ENCODE data around the gene TEKT3. TPM values are rescaled to one million over a fixed set of nuclear protein-coding genes. Genes with fewer than 3 reads are reported as not detected.
A peak's percentile ranks its signal among the peaks of the same experiment; 100 is the strongest.

TEKT3 gene
- total RNA-seq, 1 donor, result 0.36 TPM

DNA sequence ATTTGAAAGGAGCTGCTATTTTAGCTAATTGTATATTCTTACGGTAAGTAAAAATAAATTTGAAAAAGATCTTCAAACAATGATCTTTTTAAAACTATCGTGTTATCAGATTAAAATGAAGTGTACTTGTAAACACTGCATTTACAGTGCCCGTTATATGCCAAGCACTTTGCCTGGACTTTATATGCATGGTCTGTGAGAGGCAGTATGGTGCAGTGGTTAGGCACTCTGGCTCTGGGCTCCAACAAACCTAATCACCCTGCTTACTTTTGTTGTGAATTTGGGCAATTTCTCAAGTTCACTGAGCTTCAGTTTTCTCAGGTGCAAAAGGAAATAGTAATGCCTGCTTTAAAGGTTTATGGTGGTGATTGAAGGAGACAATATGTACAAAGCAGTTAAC is 77.7 kb downstream of the TEKT3 start:
- peak overlapping the region; percentile 90 for H3K27ac ChIP-seq (ENCODE audit: low read depth, low read length)
- TF ChIP-seq, protein P1, sequence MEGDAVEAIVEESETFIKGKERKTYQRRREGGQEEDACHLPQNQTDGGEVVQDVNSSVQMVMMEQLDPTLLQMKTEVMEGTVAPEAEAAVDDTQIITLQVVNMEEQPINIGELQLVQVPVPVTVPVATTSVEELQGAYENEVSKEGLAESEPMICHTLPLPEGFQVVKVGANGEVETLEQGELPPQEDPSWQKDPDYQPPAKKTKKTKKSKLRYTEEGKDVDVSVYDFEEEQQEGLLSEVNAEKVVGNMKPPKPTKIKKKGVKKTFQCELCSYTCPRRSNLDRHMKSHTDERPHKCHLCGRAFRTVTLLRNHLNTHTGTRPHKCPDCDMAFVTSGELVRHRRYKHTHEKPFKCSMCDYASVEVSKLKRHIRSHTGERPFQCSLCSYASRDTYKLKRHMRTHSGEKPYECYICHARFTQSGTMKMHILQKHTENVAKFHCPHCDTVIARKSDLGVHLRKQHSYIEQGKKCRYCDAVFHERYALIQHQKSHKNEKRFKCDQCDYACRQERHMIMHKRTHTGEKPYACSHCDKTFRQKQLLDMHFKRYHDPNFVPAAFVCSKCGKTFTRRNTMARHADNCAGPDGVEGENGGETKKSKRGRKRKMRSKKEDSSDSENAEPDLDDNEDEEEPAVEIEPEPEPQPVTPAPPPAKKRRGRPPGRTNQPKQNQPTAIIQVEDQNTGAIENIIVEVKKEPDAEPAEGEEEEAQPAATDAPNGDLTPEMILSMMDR (IDR thresholded peaks at IDR 0.05; ENCODE audit: extremely low read depth, low read depth, low read length), result no peak

DNA sequence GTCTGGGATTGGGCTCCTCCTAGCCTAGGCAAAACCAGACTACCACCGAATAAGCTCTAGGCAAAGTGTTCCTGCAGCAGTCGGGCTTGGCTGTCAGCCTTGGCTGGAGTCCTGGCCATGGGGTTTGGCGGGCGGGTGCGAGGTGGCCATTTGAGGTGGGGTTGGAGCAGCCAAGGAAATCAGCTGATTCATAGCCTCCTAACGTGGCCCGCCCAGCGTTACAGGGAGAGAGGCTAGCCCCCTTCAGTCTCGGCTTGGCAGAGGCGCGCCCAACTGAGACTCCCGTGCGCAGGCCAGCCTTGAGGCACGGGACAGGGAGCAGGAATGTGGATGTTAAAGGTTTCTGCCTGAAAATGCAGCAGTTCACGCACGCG is 78.2 kb downstream of the TEKT3 start:
- H3K27ac ChIP-seq (ENCODE audit: low read depth, low read length), result peak overlapping the region; percentile 90
- peak overlapping the region; percentile 96 for H3K4me3 ChIP-seq (ENCODE audit: insufficient read depth, low read length)
- peaks cover 7% of the 10 kb centered on the region for H3K27me3 ChIP-seq (ENCODE audit: insufficient read depth, low read length)
- H4K20me1 ChIP-seq (ENCODE audit: insufficient read depth, low read length), result peaks cover 14% of the 10 kb centered on the region
- TF ChIP-seq, protein P1 (IDR thresholded peaks at IDR 0.05; ENCODE audit: extremely low read depth, low read depth, low read length), result no peak
- H3K4me1 ChIP-seq (ENCODE audit: insufficient read depth, low read length), result peaks cover 33% of the 10 kb centered on the region
- peak overlapping the region; percentile 93 for H2AFZ ChIP-seq (ENCODE audit: low read length)
- H3K4me2 ChIP-seq (ENCODE audit: insufficient read depth, low read length), result peak overlapping the region; percentile 97
- H3K79me2 ChIP-seq (ENCODE audit: insufficient read depth, low read length), result peaks cover 44% of the 10 kb centered on the region
- H3K36me3 ChIP-seq (ENCODE audit: insufficient read depth, low read length), result peaks cover 12% of the 10 kb centered on the region
- peak; percentile 93 for DNase-seq (ENCODE audit: insufficient read length, low spot score, missing footprints)
- no peaks in the 10 kb centered on the region for H3K9me3 ChIP-seq (ENCODE audit: low read depth, low read length)

More for the DNA sequence above, 77.7 kb downstream of the TEKT3 start:
- H4K20me1 ChIP-seq (ENCODE audit: insufficient read depth, low read length), result peaks cover 12% of the 10 kb centered on the region
- H2AFZ ChIP-seq (ENCODE audit: low read length), result peak overlapping the region; percentile 93
- H3K36me3 ChIP-seq (ENCODE audit: insufficient read depth, low read length), result peaks cover 7% of the 10 kb centered on the region
- peak overlapping the region; percentile 96 for H3K4me3 ChIP-seq (ENCODE audit: insufficient read depth, low read length)
- peaks cover 7% of the 10 kb centered on the region for H3K27me3 ChIP-seq (ENCODE audit: insufficient read depth, low read length)
- peaks cover 33% of the 10 kb centered on the region for H3K4me1 ChIP-seq (ENCODE audit: insufficient read depth, low read length)
- H3K9me3 ChIP-seq (ENCODE audit: low read depth, low read length), result no peaks in the 10 kb centered on the region
- no peak for DNase-seq (ENCODE audit: insufficient read length, low spot score, missing footprints)
- peaks cover 39% of the 10 kb centered on the region for H3K79me2 ChIP-seq (ENCODE audit: insufficient read depth, low read length)
- peak overlapping the region; percentile 97 for H3K4me2 ChIP-seq (ENCODE audit: insufficient read depth, low read length)

DNA sequence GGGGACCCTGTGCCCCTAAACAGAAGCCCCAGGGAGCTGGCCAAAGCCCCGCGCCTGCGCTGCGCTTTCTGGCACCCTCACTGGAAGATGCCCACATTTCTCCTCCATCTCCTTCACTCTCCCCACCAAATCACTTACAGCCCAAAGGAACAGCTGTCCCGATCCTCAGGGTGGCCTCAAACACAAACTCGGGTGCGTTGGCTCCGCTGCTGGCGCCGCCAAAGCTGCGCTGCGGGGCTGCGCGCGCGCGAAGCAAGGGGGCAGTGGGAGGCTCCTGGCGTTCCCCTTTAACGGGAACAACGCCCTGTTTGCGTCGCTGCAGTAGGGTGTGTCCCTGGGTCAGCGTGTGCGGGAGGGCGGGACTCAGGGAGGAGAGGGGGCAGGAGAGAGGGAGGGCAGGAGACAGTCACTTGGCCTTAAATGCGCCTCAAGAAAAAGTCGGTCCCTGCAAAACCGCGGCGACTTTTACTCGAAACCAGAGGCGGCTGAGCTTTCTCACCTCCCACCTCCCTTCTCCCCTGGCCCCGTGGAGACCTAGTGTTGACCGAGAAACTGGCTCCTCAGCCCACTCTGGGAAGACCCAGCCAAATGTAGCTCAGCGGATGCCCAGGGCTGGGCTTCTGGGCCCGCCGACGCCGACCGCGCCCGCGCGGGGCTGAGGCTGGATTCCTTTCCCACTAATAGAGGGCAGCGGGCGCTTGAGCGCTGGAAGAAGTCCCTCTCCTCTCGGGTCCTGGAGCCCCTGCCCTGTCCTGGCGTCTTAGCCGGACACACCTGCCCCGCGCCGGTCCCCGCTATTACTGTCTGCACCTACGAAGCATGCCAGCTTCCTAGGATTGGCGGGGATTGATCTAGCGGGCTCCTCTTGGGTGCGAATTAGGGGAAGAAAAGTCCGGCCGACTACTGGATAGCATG is 78.8 kb downstream of the TEKT3 start:
- peak overlapping the region; percentile 96 for H3K4me3 ChIP-seq (ENCODE audit: insufficient read depth, low read length)
- peaks cover 14% of the 10 kb centered on the region for H4K20me1 ChIP-seq (ENCODE audit: insufficient read depth, low read length)
- H3K4me2 ChIP-seq (ENCODE audit: insufficient read depth, low read length), result peak overlapping the region; percentile 97
- H3K36me3 ChIP-seq (ENCODE audit: insufficient read depth, low read length), result peaks cover 18% of the 10 kb centered on the region
- peak overlapping the region; percentile 90 for H3K27ac ChIP-seq (ENCODE audit: low read depth, low read length)
- H3K79me2 ChIP-seq (ENCODE audit: insufficient read depth, low read length), result peaks cover 49% of the 10 kb centered on the region
- TF ChIP-seq, protein P1 (IDR thresholded peaks at IDR 0.05; ENCODE audit: extremely low read depth, low read depth, low read length), result no peak
- DNase-seq (ENCODE audit: insufficient read length, low spot score, missing footprints), result peak; percentile 97
- H2AFZ ChIP-seq (ENCODE audit: low read length), result peak overlapping the region; percentile 93
- H3K4me1 ChIP-seq (ENCODE audit: insufficient read depth, low read length), result peaks cover 38% of the 10 kb centered on the region
- H3K9me3 ChIP-seq (ENCODE audit: low read depth, low read length), result no peaks in the 10 kb centered on the region
- peaks cover 7% of the 10 kb centered on the region for H3K27me3 ChIP-seq (ENCODE audit: insufficient read depth, low read length)

DNA sequence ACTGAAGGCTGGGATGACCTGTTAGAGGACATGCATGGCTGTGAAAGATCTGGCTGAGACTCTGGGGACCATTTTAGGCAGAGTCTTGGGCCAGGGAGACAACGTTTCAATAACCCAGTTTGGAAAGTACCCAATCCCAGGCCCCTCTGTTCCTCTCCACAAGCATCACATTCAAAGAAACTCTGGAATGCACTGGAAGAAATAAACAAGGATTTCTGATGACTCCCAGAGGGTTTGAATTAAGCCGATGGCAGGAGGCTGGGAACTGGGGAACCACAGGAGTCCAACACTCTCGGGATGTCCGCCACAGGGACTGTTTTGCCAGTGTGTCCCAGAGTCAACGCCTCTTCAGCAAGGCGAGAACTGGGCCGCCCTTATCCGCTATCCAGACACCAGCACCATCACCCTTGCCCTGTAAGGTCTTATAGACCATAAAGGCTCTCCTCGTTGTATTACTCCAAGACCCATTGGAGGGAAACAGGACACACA is 79.6 kb downstream of the TEKT3 start:
- peaks cover 52% of the 10 kb centered on the region for H3K79me2 ChIP-seq (ENCODE audit: insufficient read depth, low read length)

More for the DNA sequence above, 79.6 kb downstream of the TEKT3 start:
- DNase-seq (ENCODE audit: insufficient read length, low spot score, missing footprints), result peak; percentile 69
- TF ChIP-seq, protein P1 (IDR thresholded peaks at IDR 0.05; ENCODE audit: extremely low read depth, low read depth, low read length), result no peak
- Histone ChIP-seq H3K4me1 (ENCODE audit: insufficient read depth, low read length) (peaks cover 45% of the 10 kb centered on the region), H3K4me3 (ENCODE audit: insufficient read depth, low read length) (peak overlapping the region; percentile 96), H2AFZ (ENCODE audit: low read length) (peak overlapping the region; percentile 87), H4K20me1 (ENCODE audit: insufficient read depth, low read length) (peaks cover 18% of the 10 kb centered on the region), H3K9me3 (ENCODE audit: low read depth, low read length) (no peaks in the 10 kb centered on the region), H3K36me3 (ENCODE audit: insufficient read depth, low read length) (peaks cover 22% of the 10 kb centered on the region), H3K27ac (ENCODE audit: low read depth, low read length) (peak overlapping the region; percentile 90), H3K4me2 (ENCODE audit: insufficient read depth, low read length) (peak overlapping the region; percentile 97), H3K27me3 (ENCODE audit: insufficient read depth, low read length) (peaks cover 7% of the 10 kb centered on the region)

All from osteoblast (primary cell).